Suppressor macrophage treated with lipopolysaccharide for 1 hour (primary cell): ENCODE measurements around the gene PTPRG.

Experiments
- DNase-seq, 3 donors: peaks; one replicate each; pipeline ENCODE4 v3.0.0-alpha.2; 2020 to 2022

The PTPRG gene

GRCh38 chr3:62132027-62132602 lies 570.7 kb downstream of the PTPRG start:
- no peak for DNase-seq

DNA sequence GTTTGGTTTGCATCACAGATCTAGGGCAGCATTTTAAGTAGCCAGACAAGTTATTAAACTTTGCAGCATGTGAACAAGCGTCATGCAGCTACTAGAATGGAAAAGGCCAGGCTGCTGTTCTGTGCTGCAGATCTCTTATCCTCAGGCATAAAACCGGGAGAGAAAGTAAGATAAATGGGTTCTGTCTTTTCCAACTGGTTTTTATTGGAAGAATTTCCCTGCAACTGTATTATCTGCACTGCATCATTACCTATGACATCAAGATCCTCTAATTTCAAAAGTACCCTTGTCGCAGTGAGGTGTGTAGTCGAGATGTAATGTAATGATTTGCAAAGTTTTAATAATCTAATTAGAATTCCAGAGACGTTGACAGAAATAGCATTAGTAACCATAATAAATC lies 571.6 kb downstream of the PTPRG start:
- no peak for DNase-seq

GRCh38 chr3:62134061-62134496 lies 572.7 kb downstream of the PTPRG start:
- DNase-seq: peak in 1 of 3 donors; percentile 6

DNA sequence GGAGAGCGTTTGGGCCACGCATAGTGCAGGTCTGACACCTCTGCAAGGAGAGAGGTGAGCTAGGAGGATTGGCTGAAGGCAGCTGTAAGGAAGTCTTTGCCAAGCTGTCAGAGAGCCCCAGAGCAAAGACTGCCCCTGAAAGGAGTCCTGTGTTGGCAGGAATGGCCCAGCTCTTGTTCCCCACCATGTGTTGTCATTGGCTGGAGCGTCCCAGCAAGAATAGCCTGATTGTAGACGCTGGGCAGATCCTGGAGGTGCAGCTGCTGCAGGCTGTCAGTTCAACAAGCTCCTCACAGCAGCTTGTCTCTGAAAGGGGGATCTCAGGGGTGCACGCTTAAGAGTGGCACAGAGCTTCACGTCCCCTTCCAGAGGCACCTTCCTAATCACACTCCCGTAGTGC lies 574.4 kb downstream of the PTPRG start:
- DNase-seq: no peak

GRCh38 chr3:62139957-62140356 lies 578.6 kb downstream of the PTPRG start:
- peak in 1 of 3 donors; percentile 3 for DNase-seq

GRCh38 chr3:62142331-62143085 lies 581.1 kb downstream of the PTPRG start:
- DNase-seq: no peak

DNA sequence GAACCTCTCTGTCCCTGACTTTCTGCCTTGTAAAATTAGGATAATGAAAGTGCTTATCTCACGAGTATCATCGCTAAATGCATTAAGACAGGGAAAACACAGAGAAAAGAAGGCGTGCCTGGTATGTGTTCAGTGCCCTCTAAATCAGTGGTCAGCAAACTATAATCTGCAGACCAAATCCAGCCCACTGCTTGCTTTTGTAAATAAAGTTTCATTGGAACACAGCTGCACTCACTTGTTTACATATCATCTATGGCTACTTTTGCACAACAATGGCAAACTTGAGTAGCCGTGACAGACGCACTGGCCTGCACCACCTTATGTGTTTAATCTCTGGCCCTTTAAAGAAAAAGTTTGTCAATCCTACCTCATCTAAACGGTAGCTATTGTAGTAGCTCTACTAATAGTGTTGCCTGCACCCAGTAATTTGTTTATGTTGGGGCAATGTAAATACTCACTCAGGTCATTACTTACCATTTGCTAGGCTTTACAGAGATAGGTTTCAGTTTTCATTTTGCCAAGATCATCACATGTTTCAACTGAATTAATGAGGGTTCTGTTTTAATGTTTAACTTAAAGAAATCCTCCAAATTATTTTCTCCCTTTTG lies 582.6 kb downstream of the PTPRG start:
- no peak for DNase-seq

DNA sequence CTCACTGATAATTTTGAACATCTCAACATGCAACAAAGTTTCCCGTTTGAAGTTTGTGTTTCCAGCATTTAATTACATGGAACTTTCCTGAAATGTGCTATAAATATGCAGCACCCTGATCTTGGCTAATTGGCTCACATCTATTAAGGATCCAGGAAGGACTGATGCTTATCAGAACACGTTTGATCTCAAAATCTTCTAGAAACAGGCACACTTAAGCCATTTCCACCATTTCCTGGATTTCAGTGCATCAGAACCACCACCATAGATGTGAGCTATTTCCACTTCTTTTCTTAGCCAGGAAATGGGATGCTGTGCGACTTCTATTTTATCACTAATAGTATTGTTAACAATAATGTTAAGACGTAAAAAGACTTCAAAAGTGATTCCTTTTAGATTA lies 583.1 kb downstream of the PTPRG start:
- no peak for DNase-seq

- no peak for DNase-seq
Measured at GRCh38 chr3:62145086-62145757, 583.9 kb downstream of the PTPRG start.

GRCh38 chr3:62149539-62149938 lies 588.2 kb downstream of the PTPRG start:
- DNase-seq: no peak

- DNase-seq: no peak
Measured at GRCh38 chr3:62149962-62150361, 588.6 kb downstream of the PTPRG start.

DNA sequence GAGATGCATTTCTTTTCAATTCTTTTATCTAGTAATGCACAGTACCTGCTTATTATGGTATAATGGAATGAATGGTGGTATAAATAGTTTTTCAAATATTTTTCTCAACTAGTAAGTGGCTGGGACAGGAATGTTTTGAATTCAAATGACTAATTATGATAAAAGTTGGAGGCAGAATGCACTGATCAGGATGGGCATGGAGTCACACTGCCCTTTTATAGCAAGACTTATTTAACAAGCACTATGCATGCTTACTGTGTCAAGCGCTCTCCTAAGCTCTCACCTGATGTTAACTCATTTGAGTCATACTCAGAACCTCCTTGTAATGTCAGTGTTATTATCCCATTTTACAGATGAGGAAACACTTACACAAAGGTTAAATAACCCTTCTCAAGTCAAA lies 590.2 kb downstream of the PTPRG start:
- no peak for DNase-seq

DNA sequence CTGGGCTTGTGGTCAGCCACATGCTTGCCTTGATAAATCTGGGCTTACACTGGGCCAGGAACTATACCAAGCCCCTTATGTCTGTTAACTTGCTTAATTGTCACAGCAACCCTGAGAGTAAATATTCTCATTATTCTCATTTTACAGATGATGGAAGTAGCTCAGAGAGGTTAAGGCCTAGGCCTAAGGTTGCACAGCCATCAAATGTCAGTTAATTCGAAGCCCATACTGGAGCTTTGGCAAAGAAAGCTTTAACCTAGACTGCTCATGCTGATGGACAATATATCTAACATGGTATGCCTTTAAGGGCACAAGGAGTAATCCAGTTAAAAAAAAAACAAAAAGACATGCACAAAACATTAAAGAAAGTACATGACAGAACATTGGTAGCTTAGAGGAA lies 591.9 kb downstream of the PTPRG start:
- DNase-seq: no peak

DNA sequence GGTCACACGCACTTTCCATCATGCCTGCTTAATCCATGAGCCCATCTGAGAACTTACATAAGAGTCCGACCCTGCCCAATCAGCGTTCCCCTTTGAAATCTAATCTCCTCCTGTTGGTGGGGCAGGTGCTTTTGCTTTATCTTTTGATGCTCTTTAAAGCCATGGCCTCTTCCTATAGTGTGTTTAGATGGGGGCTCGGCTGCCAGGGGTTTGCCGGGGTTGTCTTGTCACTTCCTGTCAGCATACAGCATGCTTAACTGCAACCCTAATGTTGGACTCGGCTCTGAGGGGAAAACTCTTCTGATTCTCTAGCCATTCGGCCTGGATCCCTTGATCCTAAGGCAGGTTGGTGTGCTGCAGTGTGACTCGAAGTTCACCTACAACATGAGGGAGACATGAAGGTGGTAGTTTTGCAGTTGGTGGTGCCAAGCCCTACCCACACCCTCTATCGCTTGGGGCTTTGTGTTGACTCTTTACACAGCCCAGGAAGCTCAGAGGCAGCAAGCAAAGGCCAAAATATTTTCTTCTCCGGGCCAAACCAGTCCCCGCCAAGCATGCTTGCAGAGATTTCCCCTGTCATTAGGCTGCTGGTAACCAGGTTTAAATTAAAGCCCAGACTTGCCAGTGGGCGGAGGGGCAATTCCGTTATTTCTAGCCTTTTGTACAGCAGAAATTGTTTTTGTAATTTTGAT lies 593.2 kb downstream of the PTPRG start:
- no peak for DNase-seq

DNA sequence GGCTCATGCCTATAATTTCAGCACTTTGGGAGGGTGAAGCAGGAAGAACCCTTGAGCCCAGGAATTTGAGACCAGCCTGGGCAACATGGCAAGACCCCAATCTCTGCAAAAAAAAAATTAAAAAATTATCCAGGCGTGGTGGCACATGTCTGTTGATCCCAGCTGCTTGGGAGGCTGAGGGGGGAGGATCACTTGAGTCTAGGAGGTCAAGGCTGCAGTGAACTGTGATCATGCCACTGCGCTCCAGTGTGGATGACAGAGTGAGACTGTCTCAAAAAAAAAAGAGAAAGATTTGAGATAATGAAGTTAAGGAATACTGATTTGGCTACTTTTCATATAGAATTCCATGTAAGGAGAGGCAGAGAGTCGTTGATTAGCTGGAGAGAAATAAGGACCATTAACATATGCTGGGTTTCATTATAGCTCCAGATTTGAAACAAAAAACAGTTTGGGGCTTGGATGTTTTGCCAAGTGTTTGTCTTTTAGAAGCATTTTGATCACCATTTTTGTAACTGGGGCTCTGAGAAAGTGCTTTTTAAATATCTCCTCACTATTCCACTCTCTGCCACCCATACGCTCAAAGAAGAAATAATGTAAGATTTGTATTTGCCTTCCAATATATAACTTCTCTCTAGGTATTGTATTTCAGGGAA lies 597.8 kb downstream of the PTPRG start:
- DNase-seq: no peak

DNA sequence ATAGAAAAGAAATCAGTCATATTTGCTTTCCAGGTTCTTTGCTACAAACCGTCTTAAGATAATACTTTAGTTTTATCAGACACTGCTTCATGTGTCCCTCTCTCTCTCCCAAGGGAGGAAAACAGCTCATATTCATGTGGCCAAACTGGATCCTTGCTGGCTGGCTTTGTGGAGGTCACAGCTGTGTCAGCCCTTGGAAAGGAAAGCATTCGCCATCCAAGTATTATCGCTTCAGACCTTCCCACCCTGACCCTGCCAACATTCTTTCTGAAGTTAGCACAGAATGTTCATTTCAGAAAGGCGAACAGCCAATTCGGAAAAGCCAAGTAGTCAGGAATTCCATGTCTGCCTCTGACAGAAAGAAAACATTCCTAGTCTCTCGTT lies 598.3 kb downstream of the PTPRG start:
- DNase-seq: no peak

DNA sequence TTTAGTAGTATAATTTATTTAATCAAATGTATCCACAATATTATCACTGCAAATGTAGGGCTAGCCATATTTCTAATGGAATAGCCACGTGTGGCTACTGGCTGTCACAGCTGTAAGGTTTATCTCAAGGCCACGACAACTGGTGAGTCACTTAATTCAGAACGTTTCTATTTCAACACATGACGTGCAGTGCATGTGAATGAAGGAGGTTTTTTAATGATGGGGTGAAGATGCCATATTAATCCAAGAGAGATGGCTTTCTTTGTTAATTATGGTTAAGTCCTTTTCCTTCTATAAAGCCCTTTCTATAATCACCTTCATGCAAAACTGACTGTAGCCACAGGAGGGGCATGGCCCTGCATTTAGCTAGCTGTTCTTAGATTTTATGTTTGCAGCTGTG lies 600.0 kb downstream of the PTPRG start:
- DNase-seq: no peak

GRCh38 chr3:62164196-62164595 lies 602.8 kb downstream of the PTPRG start:
- DNase-seq: no peak

DNA sequence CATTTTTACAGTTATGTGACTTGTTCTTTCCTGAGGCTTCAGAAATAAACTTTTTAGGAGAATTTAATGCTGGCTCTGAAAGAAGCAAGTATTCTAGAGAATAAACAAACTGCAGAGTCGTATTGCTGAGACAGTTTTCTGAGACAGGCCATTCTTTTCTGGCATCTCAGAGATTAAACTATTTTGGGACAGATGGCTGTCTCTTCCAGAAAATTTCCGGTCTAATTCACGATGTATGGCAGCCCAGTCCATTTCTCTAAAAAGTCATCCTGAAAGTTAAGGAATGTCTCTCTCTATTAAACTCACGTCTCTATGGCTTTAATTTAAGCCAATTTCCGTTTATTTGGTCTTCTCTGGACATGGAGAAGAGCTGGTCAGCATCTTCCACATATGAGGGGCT lies 603.4 kb downstream of the PTPRG start:
- DNase-seq: no peak

DNA sequence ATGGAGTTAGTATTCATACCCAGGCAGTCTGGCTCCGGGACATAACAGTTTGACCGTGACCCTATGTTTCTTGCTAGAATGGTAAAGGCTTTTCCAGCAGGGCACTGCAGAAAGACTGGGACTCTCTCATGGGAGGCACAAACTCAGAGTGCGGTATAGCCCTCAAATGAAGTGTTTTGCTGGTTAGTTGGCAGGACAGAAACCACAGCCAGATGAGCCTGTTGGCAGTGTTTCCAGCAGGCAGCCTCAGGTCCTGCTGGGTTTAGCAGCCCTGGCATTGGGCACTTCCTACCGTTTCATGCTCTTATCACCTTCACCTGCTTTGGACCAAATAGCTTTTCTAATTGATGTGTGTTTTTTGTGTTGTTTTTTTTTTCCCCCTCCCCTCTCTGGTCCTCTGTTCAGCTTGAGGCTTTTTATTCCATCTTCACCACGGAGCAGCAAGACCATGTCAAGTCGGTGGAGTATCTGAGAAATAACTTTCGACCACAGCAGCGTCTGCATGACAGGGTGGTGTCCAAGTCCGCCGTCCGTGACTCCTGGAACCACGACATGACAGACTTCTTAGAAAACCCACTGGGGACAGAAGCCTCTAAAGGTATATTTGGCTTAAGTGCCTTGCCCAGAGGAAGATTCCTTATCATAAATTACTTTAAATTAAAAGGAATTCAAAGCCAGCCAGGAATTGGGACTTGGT lies 606.3 kb downstream of the PTPRG start:
- no peak for DNase-seq

GRCh38 chr3:62168356-62168755 lies 607.0 kb downstream of the PTPRG start:
- DNase-seq: no peak
